Testis (tissue), 5 donors: ENCODE data around the gene FOXJ3. TPM values are rescaled to one million over a fixed set of nuclear protein-coding genes. Genes with fewer than 3 reads are reported as not detected.

ENCODE experiments used
- DNase-seq: peaks from one replicate; pipeline ENCODE4 v3.0.0-alpha.2; 2019
- H3K27ac ChIP-seq, 2 donors: fragments of 200-600 bp; sonication (generic); one replicate each; pipeline ENCODE4 v1.5.1; 2019
- H3K27me3 ChIP-seq: fragments of 200-600 bp; sonication (generic); one replicate; pipeline ENCODE4 v1.5.1; 2019
- H3K36me3 ChIP-seq: fragments of 200-600 bp; sonication (generic); one replicate; pipeline ENCODE4 v1.5.1; 2017; ENCODE audit warnings: low read depth; ENCODE audit errors: missing control alignments
- H3K4me1 ChIP-seq: fragments of 200-600 bp; sonication (generic); one replicate; pipeline ENCODE4 v1.5.1; 2019
- H3K4me3 ChIP-seq, 2 donors: fragments of 200-600 bp; sonication (generic); one replicate each; pipeline ENCODE4 v1.5.1; 2017 to 2019
- H3K9me3 ChIP-seq: fragments of 200-600 bp; sonication (generic); one replicate; pipeline ENCODE4 v1.5.1; 2017
- CTCF ChIP-seq, 3 experiments: fragments of 450-650 bp in 2 of 3; fragments of 200-600 bp in 1 of 3; sonication (generic) in 1 of 3; IDR thresholded peaks; one replicate each; pipeline ENCODE4 v1.5.1; 2016 to 2019; ENCODE audit warnings: antibody characterized with exemption in 3 of 3, mild to moderate bottlenecking in 2 of 3, moderate library complexity in 1 of 3
- POLR2A ChIP-seq: fragments of 450-650 bp; IDR thresholded peaks from one replicate; pipeline ENCODE4 v1.6.1; 2017; ENCODE audit warnings: antibody characterized with exemption, mild to moderate bottlenecking, moderate library complexity
- WGBS, 2 donors: methylation state at CpG; one replicate each; pipeline ENCODE4 v1.1.5; 2018; 5-methylcytosine and 5-hydroxymethylcytosine counted together
- intact Hi-C: fragments of 100-400 bp; cut with DNase I; formaldehyde crosslinking; loops from one replicate; pipeline ENCODE4 v1.15.1; 2023; ENCODE audit warnings: low total_unique reads
- long read RNA-seq, 2 donors: transcript quantifications; one replicate each; lab custom pipeline, GENCODE V29; 2026
- polyA plus RNA-seq: library from polyadenylated mRNA; stranded (reverse); fragments of 350-450 nt; fragmentation: Illumina TruSeq; extraction: RNeasy Lipid Tissue Mini Kit (QIAGEN cat#74804); gene quantifications from one replicate; pipeline ENCODE4 v1.2.3, GENCODE V29; 2014; ENCODE audit warnings: low read depth, low replicate concordance; ENCODE audit not compliant: insufficient read depth
- total RNA-seq, 2 donors: library from RNA; depleted of rRNA; stranded (reverse); fragments of >200 nt; gene quantifications; one replicate each; pipeline ENCODE4 v1.2.3, GENCODE V29; 2016

FOXJ3 gene
- total RNA-seq (10 to 100 TPM; 64.4 to 80.1 TPM), polyA plus RNA-seq (38.9 TPM)
- long read RNA-seq, donor 1, full-length matches to known transcripts = 10 of 10 reads
- long read RNA-seq, donor 1, partial matches to known transcripts = 0 of 10 reads
- long read RNA-seq, donor 1, other reads (novel, unspliced or antisense) = 0 of 10 reads
- long read RNA-seq, donor 2, partial matches to known transcripts = 14 of 16 reads
- long read RNA-seq, donor 2, other reads (novel, unspliced or antisense) = 0 of 16 reads

- TF ChIP-seq CTCF (IDR thresholded peaks at IDR 0.05) = no peak
- no peak for TF ChIP-seq POLR2A
- no peaks in the 10 kb centered on the region for H3K36me3 ChIP-seq
- H3K9me3 ChIP-seq = no peaks in the 10 kb centered on the region
- H3K27me3 ChIP-seq = no peaks in the 10 kb centered on the region
- WGBS, 2 donors = 0% methylated on average over 2 to 44 of the region's 79 CpGs
- DNase-seq = peak; percentile 95
- peak within 1 kb of the TSS; percentile 90 to 100 for H3K4me3 ChIP-seq
- H3K27ac ChIP-seq = peak within 1 kb of the TSS; percentile 95 to 96
- intact Hi-C loops = no loop called here
- peaks cover 27% of the 10 kb centered on the region for H3K4me1 ChIP-seq
Observed at GRCh38 chr1:42335050-42335808, at the start of gene FOXJ3. TSS of gene FOXJ3 (minus strand) at chr1:42335235. CDS start at chr1:42311093, 24,142 bp downstream.

- Histone ChIP-seq H3K27me3 (no peaks in the 10 kb centered on the region), H3K9me3 (no peaks in the 10 kb centered on the region), H3K27ac (no peak overlapping the region), H3K4me3 (peak overlapping the region; percentile 47 to 52), H3K36me3 (no peaks in the 10 kb centered on the region), H3K4me1 (no peaks in the 10 kb centered on the region)
- DNase-seq = no peak
- intact Hi-C loops = no loop called here
- TF ChIP-seq CTCF (IDR thresholded peaks at IDR 0.05) (no peak), POLR2A (no peak)
- 11% methylated on average over 8 of the region's 8 CpGs for WGBS, 2 donors
Observed at GRCh38 chr1:42381280-42381673, 46.2 kb upstream of the FOXJ3 start.

- TF ChIP-seq CTCF (IDR thresholded peaks at IDR 0.05) = no peak
- no peak for TF ChIP-seq POLR2A
- H3K36me3 ChIP-seq = no peaks in the 10 kb centered on the region
- peak within 1 kb of the TSS; percentile 47 to 53 for H3K4me3 ChIP-seq
- 0 to 3% methylated on average over 6 to 62 of the region's 101 CpGs for WGBS, 2 donors
- H3K4me1 ChIP-seq = no peaks in the 10 kb centered on the region
- H3K9me3 ChIP-seq = no peaks in the 10 kb centered on the region
- intact Hi-C loops = no loop called here
- H3K27me3 ChIP-seq = no peaks in the 10 kb centered on the region
- H3K27ac ChIP-seq = no peak within 1 kb of the TSS
- peak; percentile 55 for DNase-seq
Observed at GRCh38 chr1:42380586-42381279, 45.7 kb upstream of the FOXJ3 start, which contains the start of gene RIMKLA. TSS of gene RIMKLA (plus strand) at chr1:42380792. CDS start at chr1:42380935, 143 bp downstream.

GRCh38 chr1:42379794-42380585, 45.0 kb upstream of the FOXJ3 start:
- no peak overlapping the region for H3K27ac ChIP-seq
- DNase-seq = peak; percentile 37

More at GRCh38 chr1:42379794-42380585, 45.0 kb upstream of the FOXJ3 start:
- Histone ChIP-seq H3K4me3 (peak overlapping the region; percentile 47 to 53), H3K27me3 (no peaks in the 10 kb centered on the region), H3K9me3 (no peaks in the 10 kb centered on the region), H3K4me1 (no peaks in the 10 kb centered on the region), H3K36me3 (no peaks in the 10 kb centered on the region)
- TF ChIP-seq CTCF (IDR thresholded peaks at IDR 0.05) (no peak), POLR2A (no peak)
- intact Hi-C loops = no loop called here
- WGBS, 2 donors = 1 to 2% methylated on average over 7 to 34 of the region's 34 CpGs
